Measurements from ENCODE around the gene CERKL. TPM values are rescaled to one million over a fixed set of nuclear protein-coding genes. Genes with fewer than 3 reads are reported as not detected.

Gene CERKL
- total RNA-seq, 1 donor from 2014 or later: 0.29 TPM

DNA sequence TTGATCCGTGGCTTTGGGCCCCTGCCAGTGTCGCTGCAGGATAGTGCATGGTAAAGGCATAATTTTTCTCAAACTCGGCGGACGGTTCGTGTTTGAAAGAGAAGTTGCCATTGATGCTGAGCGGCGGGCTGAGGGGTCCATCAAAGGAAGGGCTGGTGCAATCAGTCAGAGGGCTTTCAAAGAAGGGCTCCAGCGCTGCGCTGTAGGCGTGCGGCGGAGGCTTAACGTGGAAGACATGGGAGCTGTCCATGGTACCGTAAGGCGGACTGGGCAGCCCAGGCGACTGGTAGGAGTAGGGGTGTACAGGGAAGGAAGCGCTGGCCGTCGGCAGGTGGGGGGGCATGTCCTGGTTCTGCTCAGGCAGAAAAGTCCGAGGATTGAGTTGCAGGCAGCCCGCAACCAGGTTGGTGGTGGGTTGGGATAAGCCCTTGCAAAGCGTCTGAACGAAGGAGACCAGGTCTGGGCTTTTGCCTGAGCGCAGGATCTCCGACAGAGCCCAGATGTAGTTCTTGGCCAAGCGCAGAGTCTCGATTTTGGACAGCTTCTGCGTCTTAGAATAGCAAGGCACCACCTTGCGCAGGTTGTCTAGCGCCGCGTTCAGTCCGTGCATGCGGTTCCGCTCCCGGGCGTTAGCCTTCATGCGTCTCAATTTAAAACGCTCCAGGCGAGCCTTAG is 21.1 kb upstream of the CERKL start:
- DNase-seq (ENCODE audit: low spot score): no peak

DNA sequence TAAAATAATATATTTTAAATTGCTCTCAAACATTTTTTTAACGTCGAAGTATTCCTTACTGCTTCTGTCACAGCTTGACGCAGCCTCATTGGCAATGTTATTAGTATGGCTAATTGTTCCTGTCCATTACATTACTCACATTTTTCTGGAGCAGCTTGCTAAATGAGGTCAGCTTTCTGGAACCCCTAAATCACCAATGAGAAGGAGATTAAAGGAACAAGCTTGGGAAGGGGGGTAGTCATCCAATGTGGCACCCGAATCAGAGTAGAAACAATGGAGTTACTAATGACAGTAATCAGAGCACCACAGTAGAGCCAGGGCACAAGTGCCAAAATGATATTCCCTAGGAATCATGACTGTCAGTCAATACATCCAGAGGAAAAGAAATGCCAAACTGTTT is 18.3 kb upstream of the CERKL start:
- no peak for DNase-seq (ENCODE audit: low spot score)

DNA sequence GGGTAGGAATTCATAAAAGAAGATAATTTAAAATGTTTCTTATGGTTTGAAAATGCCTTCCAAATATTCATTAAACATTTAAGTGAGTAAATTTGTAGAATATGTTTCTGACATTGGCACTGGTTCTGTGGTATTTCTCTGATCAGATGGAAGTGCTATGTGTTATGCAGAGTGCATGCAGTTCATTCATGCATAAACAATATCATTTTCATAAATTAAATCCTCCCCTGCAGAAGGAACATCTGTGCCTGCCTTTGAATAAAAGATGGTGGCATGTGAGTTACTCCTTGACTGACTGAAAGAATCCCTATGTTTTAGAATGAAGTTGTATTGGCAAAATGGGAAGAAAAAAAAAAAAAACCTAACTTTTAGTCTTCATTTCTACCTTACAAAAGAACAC is 17.6 kb upstream of the CERKL start:
- no peak for DNase-seq (ENCODE audit: low spot score)

DNA sequence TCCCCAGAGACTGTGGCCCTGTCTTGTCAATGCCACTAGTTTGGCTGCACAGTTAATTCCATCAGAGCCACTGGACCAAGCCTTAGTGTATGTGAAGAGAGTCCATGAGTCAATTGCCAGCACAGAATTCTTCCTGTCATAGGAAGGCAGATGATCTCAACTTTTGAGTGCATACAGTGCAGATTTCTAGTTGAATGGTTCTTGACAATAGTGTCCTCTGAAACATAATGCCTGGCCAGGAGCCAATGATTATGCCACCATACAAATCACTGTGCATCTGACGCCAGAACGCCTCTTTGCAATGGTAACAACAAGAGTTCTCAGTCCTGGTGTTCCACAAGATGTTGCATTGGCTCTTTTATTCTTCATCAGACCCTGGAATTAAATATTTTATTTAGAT is 16.3 kb upstream of the CERKL start:
- DNase-seq (ENCODE audit: low spot score): no peak

DNA sequence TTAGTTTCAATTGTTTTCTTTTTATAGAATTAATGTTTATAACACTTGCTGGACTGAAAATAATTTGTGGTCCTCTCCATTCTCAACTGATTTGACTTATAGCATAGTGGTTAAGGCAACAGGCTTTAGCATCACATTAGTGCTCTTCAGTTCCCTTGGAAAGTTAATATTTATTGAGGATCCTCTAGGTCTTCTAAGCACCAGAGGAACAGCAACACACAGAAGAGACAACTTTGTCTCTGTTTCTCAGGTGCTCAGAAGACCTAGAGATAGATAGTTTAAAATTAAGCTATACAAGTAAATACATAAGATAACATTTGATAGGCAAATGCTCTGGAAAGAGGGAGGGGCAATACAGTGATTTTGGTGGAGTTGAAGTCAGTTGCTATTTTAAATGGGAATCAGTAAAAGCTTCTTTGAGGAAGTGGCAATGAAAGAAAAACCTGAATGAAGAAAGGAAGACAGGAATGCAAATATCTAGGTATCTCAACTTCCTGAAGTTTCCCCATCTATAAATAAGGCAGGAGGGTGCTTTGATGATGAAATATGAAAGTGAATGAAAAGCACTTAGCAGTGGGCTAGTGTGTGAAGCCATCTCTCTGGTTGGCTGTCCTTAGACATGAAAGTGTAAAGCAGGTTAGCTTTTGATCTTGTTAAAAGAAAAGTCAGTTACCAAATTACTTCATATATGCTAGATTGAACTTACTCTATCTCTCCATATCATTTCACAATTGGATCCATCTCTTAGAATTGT is 15.5 kb upstream of the CERKL start:
- no peak for DNase-seq (ENCODE audit: low spot score)

DNA sequence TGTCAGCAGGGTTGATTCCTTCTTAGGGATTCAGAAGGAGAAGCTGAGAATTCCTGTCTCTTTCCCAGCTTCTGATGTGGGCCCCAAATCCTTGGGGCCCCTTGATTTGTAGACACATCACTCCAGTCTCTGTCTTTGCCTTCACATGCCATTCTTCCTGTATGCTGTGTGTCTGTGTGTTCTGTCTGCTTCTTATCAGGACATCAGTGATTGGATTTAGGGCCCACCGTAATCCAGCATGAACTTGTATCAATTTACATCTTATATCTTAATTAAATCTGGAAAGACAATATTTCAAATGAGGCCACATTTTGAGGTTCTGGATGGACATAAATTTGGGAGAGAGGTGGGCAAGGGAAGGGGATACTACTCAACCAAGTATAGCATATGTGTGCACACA is 13.7 kb upstream of the CERKL start:
- no peak for DNase-seq (ENCODE audit: low spot score)

DNA sequence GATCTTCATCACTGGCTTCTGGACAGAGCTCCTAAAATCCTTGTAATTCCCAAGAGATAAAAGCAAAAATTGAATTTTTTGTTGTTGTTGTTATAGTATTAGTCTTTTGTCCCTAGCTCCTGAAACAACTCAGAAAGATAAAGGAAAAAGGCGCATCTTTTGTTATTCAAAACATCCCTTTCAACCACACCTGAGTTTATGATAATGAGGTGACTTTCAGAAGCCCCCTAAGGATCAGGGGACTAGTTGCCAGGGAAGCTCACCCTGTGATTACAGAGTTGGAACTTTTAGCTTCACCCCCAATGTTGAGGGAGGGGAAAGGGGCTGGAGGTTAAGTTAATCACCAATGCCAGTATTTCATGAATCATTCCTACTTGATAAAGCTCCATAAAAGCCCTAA is 10.3 kb upstream of the CERKL start:
- no peak for DNase-seq (ENCODE audit: low spot score)

DNA sequence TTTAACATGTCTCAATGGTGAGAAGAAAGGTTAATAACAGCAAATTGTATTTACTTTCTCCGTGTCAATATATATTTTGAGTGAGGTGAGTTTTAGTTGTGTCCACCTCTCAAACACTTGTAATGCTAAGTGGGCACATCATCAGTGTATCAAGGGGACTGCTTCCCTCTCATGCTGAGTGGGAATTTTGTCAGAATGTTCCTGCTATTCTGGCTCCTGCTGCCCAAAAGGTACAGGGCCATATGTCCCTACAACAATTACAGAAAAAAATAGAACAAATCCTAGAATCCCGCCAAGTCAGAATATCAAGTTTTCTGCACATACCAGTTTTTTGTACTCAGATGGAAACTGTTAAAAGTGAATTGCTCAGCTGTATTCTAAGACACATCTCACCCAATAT is 5.4 kb upstream of the CERKL start:
- no peak for DNase-seq (ENCODE audit: low spot score)

DNA sequence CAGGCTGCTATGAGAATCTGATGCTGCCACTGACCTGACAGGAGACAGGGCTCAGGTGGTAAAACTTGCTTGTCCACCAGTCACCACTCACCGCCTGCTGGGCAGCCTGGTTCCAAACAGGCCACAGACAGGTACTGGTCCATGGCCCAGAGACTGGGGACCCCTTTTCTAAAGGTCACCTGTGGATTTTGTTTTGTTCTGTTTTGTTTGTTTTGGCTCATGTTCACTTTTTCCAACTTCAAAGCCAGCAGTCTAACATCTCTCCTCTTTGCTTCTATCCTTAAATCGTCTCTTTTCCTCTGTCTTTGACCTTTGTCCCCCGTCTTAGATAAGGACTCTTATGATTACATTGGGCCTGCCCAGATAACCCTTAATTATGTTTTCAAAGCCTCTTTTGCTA is 3.3 kb upstream of the CERKL start:
- DNase-seq (ENCODE audit: low spot score): no peak

DNA sequence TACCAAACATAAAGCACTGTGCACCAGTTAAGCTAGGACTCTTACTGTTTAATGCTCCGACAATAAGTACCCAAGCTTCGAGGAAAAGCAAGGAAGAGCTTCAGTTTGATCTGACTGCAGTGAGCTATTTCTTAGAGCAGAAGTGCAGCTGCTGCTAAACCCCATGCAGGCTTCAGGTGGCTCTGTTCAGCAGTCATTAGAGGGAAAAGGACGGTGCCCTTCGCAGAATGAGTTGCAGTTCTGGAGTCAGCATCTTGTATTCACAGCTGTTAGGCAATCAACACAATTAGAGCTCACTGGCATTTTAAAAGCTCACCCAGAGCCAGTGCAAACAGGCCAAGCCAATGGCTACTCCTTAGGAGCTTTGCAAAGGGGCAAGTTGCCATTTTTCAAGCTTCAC is 1.5 kb upstream of the CERKL start:
- DNase-seq (ENCODE audit: low spot score): no peak

DNA sequence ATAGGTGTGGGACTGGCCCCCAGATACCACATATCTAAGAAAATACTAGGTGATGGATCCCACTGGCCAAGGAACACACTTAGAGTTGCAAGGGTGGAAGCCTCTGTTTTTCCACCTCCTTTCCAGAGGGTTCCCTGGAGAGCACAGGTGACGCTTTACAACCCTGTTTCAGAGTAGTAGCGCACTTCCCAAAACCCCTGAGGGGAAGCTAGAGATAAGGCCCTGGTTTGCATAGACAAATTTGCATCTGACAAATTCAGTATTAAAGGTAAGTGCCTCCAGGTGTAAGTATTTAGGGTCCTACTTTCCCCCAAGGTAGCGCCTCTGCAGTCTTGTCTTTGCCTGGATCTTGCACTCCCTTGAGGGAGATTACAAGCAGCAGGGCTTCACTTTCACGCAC is 474 bp upstream of the CERKL start:
- no peak for DNase-seq (ENCODE audit: low spot score)

DNA sequence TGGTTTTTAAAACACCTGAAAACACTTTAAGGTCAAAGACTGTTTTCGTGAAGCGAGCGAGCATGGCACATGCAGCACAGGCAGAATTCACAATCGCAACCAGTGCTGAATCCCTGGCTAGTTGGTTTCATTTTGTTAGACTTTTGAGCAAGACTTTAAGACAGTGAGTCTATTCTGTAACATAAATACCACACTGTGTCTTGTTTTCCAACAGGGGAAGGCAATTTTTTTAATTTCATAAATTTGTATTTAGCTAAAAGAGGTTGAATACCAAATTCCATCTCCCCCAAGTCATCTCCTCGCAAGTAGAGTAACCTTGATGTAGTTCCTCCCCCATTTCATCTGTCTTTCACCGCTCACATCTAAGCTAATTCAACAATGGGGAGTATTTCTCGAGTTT is 1.4 kb downstream of the CERKL start:
- no peak for DNase-seq (ENCODE audit: low spot score)

DNA sequence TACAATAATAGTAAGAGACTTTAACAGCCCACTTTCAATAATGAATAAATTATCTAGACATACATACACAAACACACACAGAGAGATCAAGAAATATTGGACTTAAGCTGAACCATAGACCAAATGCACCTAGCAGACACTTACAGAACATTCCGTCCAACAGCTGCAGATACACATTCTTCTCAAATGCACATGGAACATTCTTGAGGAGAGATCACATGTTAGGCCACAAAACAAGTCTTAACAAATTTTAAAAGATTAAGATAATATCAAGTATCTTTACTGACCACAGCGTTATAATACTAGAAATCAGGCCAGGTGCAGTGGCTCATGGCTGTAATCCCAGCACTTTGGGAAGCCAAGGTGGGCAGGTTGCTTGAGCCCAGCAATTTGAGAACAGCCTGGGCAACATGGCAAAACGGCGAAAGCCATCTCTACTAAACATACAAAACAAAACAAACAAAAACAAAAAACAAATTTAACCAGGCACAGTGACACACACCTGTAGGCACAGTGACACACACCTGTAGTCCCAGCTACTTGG is 7.4 kb downstream of the CERKL start:
- no peak for DNase-seq (ENCODE audit: low spot score)

DNA sequence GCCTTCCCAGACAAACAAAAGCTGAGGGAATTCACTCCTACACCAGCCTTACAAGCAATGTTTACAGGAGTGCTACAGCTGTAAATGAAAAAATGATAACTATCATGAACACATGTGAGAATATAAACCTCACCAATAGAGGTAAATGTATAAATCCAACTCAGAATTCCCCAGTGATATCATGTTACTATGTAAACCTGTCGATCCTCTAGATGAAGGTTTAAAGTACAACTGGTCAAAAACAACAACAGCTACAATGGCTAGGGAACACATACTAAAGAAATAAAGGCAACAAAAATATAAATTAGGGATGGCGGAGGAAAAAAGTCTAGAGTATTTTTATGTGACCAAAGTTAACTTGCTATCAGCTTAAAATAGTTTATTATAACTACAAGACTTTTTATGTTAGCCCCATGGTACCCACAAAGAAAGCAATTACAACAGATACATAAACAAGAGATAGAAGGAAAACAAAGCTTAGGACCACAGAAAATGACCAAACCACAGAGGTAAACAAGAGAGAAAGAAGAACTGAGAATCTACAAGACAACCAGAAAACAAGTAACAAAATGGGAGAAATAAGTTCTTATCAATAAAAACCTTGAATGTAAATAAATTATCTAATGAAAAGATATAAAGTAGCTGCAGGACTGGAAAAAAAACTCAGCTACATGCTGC is 8.3 kb downstream of the CERKL start:
- DNase-seq (ENCODE audit: low spot score): no peak

DNA sequence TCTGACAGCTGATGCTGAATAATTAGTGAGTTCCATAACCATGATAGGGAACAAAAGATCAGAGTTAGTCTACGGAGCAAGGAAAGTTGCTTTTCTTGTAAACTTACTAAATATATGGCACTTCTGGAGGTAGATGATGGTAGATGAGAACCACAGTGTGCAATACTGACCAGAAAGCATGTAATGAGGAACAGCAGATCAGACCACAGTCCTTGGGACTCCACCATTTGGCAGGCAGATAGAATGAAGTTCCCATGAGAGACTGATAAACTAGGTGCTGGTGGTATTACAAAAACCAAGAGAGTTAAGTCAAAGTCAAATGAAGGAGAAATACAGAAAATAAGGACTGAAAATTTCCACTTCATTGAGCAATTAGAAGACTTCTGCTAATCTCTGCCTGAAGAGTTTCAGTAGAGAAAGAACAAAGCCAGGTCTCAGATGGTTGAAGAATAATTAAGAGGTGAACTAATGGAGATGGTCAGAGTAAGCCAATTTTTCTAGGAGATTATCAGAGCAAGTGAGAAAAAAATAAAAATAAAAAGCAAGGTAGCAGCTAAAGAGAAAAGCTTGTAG is 10.4 kb downstream of the CERKL start:
- no peak for DNase-seq (ENCODE audit: low spot score)

DNA sequence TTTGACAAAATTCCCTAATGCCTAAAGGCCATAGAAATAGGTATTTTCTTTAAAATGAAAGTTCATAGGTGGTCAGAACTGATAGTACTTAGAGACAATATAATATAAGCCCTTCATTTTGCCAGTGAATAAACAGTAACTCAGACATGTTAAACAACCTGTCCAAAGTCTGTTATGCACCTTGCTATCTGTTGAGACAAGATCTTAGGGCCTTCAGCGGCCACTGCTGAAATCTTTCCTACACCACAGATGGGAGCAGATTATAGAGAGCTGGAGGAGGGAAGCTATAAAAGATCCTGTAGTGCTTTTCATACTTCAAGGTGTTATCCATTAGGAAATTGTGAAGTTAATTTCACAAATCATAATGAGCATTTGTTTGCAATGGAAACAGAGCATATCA is 13.8 kb downstream of the CERKL start:
- DNase-seq (ENCODE audit: low spot score): no peak

DNA sequence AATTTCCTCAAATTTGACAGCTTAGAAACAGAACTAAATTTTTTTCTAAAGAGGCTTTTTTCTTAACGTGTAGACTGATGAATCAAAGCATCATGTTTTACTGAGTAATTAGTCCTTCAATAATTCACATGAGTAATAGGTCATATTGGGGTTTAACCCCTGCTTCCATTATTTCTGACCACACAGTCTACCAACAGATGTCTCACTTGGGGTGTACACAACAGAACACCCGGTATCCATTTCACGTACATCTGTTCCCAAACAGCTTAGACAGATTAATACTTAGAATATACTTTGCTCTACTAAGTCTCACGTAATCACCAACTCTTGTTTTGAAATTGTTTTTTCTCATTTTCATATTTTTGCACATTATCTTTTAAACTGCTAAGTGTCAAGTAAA is 14.8 kb downstream of the CERKL start:
- DNase-seq (ENCODE audit: low spot score): no peak

DNA sequence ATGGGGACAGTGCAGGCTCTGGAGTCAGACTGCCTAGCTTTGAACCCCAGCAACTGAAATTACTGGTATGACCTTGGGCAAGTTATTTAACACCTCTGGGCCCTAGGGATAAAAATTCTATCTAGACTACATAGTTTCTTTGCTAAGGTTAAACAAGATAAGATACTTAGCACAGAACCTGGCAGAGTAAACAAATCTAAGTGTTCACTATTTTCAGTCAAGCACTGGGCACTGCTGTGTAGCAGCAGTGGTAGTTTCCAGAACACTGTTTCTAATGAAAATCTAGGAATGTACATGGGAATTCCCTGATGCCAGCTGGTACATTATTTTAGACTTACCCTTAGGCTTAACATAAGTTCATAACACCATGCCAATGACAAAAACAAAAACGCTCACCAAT is 17.2 kb downstream of the CERKL start:
- no peak for DNase-seq (ENCODE audit: low spot score)

DNA sequence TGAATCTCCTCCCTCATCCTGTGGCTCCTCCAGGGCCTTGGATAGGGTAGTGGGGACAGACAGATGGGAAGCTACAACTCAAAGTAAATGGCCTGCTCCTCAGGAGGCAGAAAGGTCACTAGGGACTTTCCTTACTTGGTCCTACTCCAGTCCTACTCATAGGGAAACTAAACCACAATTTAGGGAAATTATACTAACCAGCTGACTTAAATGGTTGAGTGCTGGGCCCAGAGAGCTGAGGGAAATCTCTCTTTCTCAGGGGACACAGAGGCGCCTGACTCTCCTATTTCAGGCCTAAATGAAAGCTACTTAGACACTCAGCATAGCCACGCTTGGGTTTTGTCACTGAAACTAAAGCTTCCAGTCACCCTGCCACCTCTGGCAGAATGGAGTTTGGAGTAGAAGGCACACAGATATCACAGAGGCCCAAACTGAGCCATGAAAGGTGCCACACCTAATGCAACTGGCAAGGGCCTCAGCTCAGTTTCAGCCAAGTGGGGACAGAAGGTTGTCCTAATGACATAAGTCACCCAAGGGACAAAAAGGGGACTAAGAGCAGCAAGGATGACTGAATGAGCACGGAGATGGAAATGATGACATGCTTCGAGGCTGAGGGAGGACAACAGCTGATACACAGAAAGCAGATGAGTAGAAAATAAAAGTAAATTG is 24.0 kb downstream of the CERKL start:
- no peak for DNase-seq (ENCODE audit: low spot score)

DNA sequence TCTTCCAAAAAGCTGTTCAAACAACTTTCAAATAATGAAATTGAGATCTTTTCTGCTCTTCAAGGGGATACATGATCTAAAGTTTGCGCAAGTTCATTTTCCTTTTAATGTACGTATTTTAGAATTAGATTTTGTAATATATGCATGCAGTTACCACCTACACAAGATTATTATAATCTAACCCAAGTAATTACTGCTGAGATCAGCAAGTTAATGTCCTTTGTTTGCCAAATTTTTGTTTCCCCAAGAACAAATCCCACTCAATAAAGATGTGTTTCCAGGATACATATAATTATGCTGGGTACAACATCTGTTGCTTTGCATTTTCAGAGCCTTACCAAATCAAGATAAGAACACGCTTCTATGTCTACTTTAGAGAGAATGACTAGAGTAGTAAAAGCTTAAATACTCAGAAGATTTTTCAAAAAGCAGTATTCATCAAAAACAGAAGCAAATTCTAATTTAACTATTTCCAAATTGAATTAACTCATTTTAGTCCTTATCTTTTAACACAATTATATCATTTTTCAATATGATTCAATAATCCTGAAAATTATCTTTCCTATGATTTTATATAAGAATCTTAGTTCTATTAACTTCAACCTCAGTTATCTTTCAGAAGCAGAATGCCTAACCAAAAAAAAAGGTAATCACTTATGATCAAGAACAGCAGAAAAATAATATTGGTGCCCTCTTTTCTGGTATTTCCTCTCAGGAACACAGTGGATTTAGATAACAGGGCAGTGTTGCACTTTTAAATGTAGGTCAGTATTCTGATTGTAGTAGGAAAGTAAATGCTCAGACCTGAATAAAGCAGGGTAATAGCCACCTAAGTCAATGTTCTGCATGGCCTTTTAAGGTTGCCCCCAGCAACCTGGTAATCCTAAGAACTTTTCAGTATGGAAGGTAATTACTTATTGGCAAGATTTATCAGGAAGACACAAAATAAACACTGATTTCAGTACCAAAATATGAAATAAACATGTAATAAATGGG is 28.0 kb downstream of the CERKL start:
- DNase-seq (ENCODE audit: low spot score): no peak

DNA sequence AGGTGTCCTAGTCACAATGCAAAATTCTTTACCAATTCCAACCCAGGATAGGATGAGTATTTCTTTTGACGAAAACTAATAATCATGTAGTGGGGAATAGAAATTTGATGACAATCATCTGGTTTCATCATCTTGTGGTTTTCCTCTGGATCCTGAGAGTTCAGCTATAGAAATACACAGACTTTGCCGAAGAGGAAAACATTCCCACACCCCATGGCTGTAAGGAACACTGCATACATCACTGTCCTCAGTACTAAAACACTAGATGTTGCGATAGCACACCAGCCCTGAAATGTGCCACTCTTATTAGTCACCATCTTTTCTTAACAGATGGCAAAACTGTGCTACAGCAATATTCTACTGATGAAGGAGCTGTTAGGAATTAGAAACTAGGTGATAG is 29.4 kb downstream of the CERKL start:
- DNase-seq (ENCODE audit: low spot score): no peak

Data from ureter (tissue), 1 donor.